IMR-90 (cell line): Measurements from ENCODE around the gene C16orf87. TPM values are rescaled to one million over a fixed set of nuclear protein-coding genes. Genes with fewer than 3 reads are reported as not detected.

ENCODE experiments used
- ATAC-seq: fragments of 200-7000 bp; cut with Tn5 transposase; 2 replicates; pipeline ENCODE4 v1.9.1; 2020; ENCODE audit warnings: low read depth, mild to moderate bottlenecking, moderate library complexity
- BruUV-seq: library from RNA; stranded (reverse); fragments of 400-500 nt; replicated peaks from 2 replicates; lab custom pipeline; 2021; lab: Mats Ljungman, UMichigan
- CTCF ChIA-PET: fragments of 300-600 bp; formaldehyde crosslinking; extraction: SDS; loops from one replicate; lab custom pipeline; 2021; ENCODE audit warnings: antibody characterized with exemption; lab: Yijun Ruan, JAX
- POLR2A ChIA-PET: fragments of 300-600 bp; sonication (Branson Sonifier 250); formaldehyde crosslinking; loops from one replicate; lab custom pipeline; 2022; ENCODE audit warnings: antibody characterized with exemption; ENCODE audit not compliant: unreplicated experiment; lab: Charles Lee
- DNase-seq: peaks from one replicate; pipeline ENCODE4 v3.0.0; 2013
- H2AFZ ChIP-seq: replicated peaks from 2 replicates; pipeline ENCODE3; 2013; ENCODE audit warnings: low read length, mild to moderate bottlenecking; ENCODE audit not compliant: poor library complexity
- H2AK5ac ChIP-seq: 2 replicates; pipeline ENCODE4 v1.6.1; 2013; ENCODE audit warnings: low read depth, low read length, inconsistent platforms
- H2AK9ac ChIP-seq: replicated peaks from 2 replicates; pipeline ENCODE3; 2013; ENCODE audit warnings: mild to moderate bottlenecking, low read depth, low read length, moderate library complexity; ENCODE audit not compliant: poor library complexity
- H2BK120ac ChIP-seq: 2 replicates; pipeline ENCODE4 v1.6.1; 2013; ENCODE audit warnings: low read depth, low read length, inconsistent platforms
- H2BK15ac ChIP-seq: 3 replicates; pipeline ENCODE4 v1.6.1; 2013; ENCODE audit warnings: low read depth, low read length, inconsistent platforms
- H2BK20ac ChIP-seq: 2 replicates; pipeline ENCODE4 v1.6.1; 2013; ENCODE audit warnings: low read depth, mild to moderate bottlenecking, inconsistent platforms, low read length, moderate library complexity
- H2BK5ac ChIP-seq: 2 replicates; pipeline ENCODE4 v1.6.1; 2013; ENCODE audit warnings: mild to moderate bottlenecking, low read depth, low read length, inconsistent platforms; ENCODE audit not compliant: poor library complexity, severe bottlenecking
- H3K14ac ChIP-seq: replicated peaks from 2 replicates; pipeline ENCODE4 v1.6.1; 2013; ENCODE audit warnings: low read depth, low read length, inconsistent platforms
- H3K18ac ChIP-seq: 2 replicates; pipeline ENCODE4 v1.6.1; 2013; ENCODE audit warnings: low read depth, low read length, control low read depth
- H3K23ac ChIP-seq: 2 replicates; pipeline ENCODE4 v1.6.1; 2013; ENCODE audit warnings: low read depth, low read length, inconsistent platforms
- H3K27ac ChIP-seq: 2 replicates; pipeline ENCODE4 v1.5.1; 2013; ENCODE audit warnings: mild to moderate bottlenecking, control low read depth, low read length; ENCODE audit not compliant: insufficient read depth
- H3K27me3 ChIP-seq: 2 replicates; pipeline ENCODE4 v1.6.1; 2013; ENCODE audit warnings: low read length; ENCODE audit not compliant: control insufficient read depth, insufficient read depth
- H3K36me3 ChIP-seq: 2 replicates; pipeline ENCODE4 v1.6.1; 2013; ENCODE audit warnings: low read length, mixed read lengths; ENCODE audit not compliant: control insufficient read depth, insufficient read depth
- H3K4ac ChIP-seq: 2 replicates; pipeline ENCODE4 v1.6.1; 2013; ENCODE audit warnings: low read depth, low read length, inconsistent platforms
- H3K4me1 ChIP-seq: 2 replicates; pipeline ENCODE4 v1.6.1; 2013; ENCODE audit warnings: low read length, mixed read lengths; ENCODE audit not compliant: control insufficient read depth, insufficient read depth
- H3K4me2 ChIP-seq: 2 replicates; pipeline ENCODE4 v1.6.1; 2013; ENCODE audit warnings: low read depth, mild to moderate bottlenecking, control low read depth, low read length, moderate library complexity
- H3K4me3 ChIP-seq: 2 replicates; pipeline ENCODE4 v1.5.1; 2013; ENCODE audit warnings: low read depth, mild to moderate bottlenecking, control low read depth, low read length, moderate library complexity; ENCODE audit not compliant: insufficient read depth
- H3K56ac ChIP-seq: 2 replicates; pipeline ENCODE4 v1.6.1; 2013; ENCODE audit warnings: low read length, inconsistent platforms; ENCODE audit not compliant: insufficient read depth; ENCODE audit errors: extremely low read depth
- H3K79me1 ChIP-seq, 2 experiments: 2 replicates each; pipeline ENCODE4 v1.6.1; 2013; ENCODE audit warnings: low read length in 2 of 2, inconsistent platforms in 1 of 2, low read depth in 1 of 2
- H3K9ac ChIP-seq: 2 replicates; pipeline ENCODE4 v1.6.1; 2013; ENCODE audit warnings: low read depth, low read length, control low read depth
- H3K9me1 ChIP-seq: 2 replicates; pipeline ENCODE4 v1.6.1; 2013; ENCODE audit warnings: low read length, inconsistent platforms; ENCODE audit not compliant: insufficient read depth
- H3K9me3 ChIP-seq: 2 replicates; pipeline ENCODE4 v1.6.1; 2013; ENCODE audit warnings: low read length; ENCODE audit not compliant: control insufficient read depth, insufficient read depth
- H4K20me1 ChIP-seq: 2 replicates; pipeline ENCODE4 v1.6.1; 2013; ENCODE audit warnings: low read length, inconsistent platforms; ENCODE audit not compliant: insufficient read depth
- H4K5ac ChIP-seq: 2 replicates; pipeline ENCODE4 v1.6.1; 2013; ENCODE audit warnings: mild to moderate bottlenecking, low read depth, low read length, control low read depth
- H4K8ac ChIP-seq, 2 experiments: 2 replicates each; pipeline ENCODE4 v1.6.1; 2013; ENCODE audit warnings: low read depth in 2 of 2, low read length in 2 of 2, control low read depth in 1 of 2, inconsistent platforms in 1 of 2
- H4K91ac ChIP-seq: 2 replicates; pipeline ENCODE4 v1.6.1; 2013; ENCODE audit warnings: low read depth, low read length, inconsistent platforms; ENCODE audit not compliant: insufficient read depth
- BHLHE40 ChIP-seq: fragments of 150-350 bp; IDR thresholded peaks from 2 replicates; pipeline ENCODE4 v1.6.1; 2016; ENCODE audit warnings: mild to moderate bottlenecking, low read depth, low read length
- CEBPB ChIP-seq: IDR thresholded peaks from 2 replicates; pipeline ENCODE4 v1.6.1; 2012; ENCODE audit warnings: low read depth, low read length, improper control_type of control experiment
- CHD1 ChIP-seq: IDR thresholded peaks from 2 replicates; pipeline ENCODE4 v1.6.1; 2012; ENCODE audit warnings: low read depth, low read length, improper control_type of control experiment
- CTCF ChIP-seq: conservative IDR thresholded peaks from 2 replicates; pipeline ENCODE4 v1.5.1; 2012; ENCODE audit warnings: mild to moderate bottlenecking, low read depth, low read length, improper control_type of control experiment
- FOS ChIP-seq: fragments of 150-350 bp; IDR thresholded peaks from 2 replicates; pipeline ENCODE4 v1.6.1; 2016; ENCODE audit warnings: low read depth, low read length
- MAFK ChIP-seq: IDR thresholded peaks from 2 replicates; pipeline ENCODE4 v1.6.1; 2012; ENCODE audit warnings: low read depth, low read length, improper control_type of control experiment
- MAZ ChIP-seq: IDR thresholded peaks from 2 replicates; pipeline ENCODE4 v1.6.1; 2012; ENCODE audit warnings: low read depth, mild to moderate bottlenecking, low read length, improper control_type of control experiment, moderate library complexity, borderline replicate concordance
- MXI1 ChIP-seq: IDR thresholded peaks from 2 replicates; pipeline ENCODE4 v1.6.1; 2012; ENCODE audit warnings: low read depth, mild to moderate bottlenecking, low read length, moderate library complexity, borderline replicate concordance
- NFE2L2 ChIP-seq: fragments of 150-350 bp; IDR thresholded peaks from 2 replicates; pipeline ENCODE4 v1.6.1; 2016; ENCODE audit warnings: low read depth, mild to moderate bottlenecking, low read length
- POLR2A ChIP-seq: IDR thresholded peaks from 2 replicates; pipeline ENCODE4 v1.6.1; 2012; ENCODE audit warnings: mild to moderate bottlenecking, low read depth, low read length
- RAD21 ChIP-seq: IDR thresholded peaks from 2 replicates; pipeline ENCODE4 v1.6.1; 2012; ENCODE audit warnings: low read length, improper control_type of control experiment
- RCOR1 ChIP-seq: IDR thresholded peaks from 2 replicates; pipeline ENCODE4 v1.6.1; 2012; ENCODE audit warnings: mild to moderate bottlenecking, low read length, improper control_type of control experiment; ENCODE audit not compliant: insufficient replicate concordance
- RFX5 ChIP-seq: IDR thresholded peaks from 2 replicates; pipeline ENCODE4 v1.8.0; 2012; ENCODE audit warnings: low read depth, mild to moderate bottlenecking, low read length, moderate library complexity
- SMC3 ChIP-seq: fragments of 150-350 bp; IDR thresholded peaks from 2 replicates; pipeline ENCODE4 v1.6.1; 2016; ENCODE audit warnings: low read depth, mild to moderate bottlenecking, antibody characterized with exemption, low read length, moderate library complexity
- USF2 ChIP-seq: fragments of 150-350 bp; IDR thresholded peaks from 2 replicates; pipeline ENCODE4 v1.6.1; 2017; ENCODE audit warnings: mild to moderate bottlenecking, antibody characterized with exemption, low read length, low read depth
- WGBS, 2 experiments: methylation state at CpG; one replicate each; pipeline versions ENCODE4 v1.1.5 to v1.1.7; 2013; ENCODE audit warnings: missing lambda C conversion rate in 2 of 2; ENCODE audit not compliant: insufficient read length in 1 of 2; ENCODE audit errors: extremely low coverage in 2 of 2; 5-methylcytosine and 5-hydroxymethylcytosine counted together
- dilution Hi-C: fragments of 300-500 bp; cut with HindIII; formaldehyde crosslinking; loops from one replicate; pipeline ENCODE4 v1.14.3; 2018; ENCODE audit warnings: low sequenced_read_pairs; ENCODE audit not compliant: unreplicated experiment
- in situ Hi-C: fragments of 300-500 bp; cut with MboI; formaldehyde crosslinking; loops from 3 replicates; pipeline ENCODE4 v1.14.3; 2019; ENCODE audit warnings: low sequenced_read_pairs, inconsistent platforms, mixed read lengths
- intact Hi-C: fragments of 100-400 bp; cut with micrococcal nuclease; formaldehyde crosslinking; loops from 2 replicates; pipeline ENCODE4 v1.10.0; 2022
- polyA plus RNA-seq, 3 experiments: library from polyadenylated mRNA; depleted of rRNA; stranded (reverse); fragments of >200 nt; gene quantifications; 2 replicates each; pipeline ENCODE4 v1.2.3, GENCODE V29; 2012; ENCODE audit warnings: low replicate concordance in 1 of 3
- total RNA-seq: library from RNA; depleted of rRNA; stranded (reverse); fragments of >200 nt; gene quantifications from 2 replicates; pipeline ENCODE4 v1.2.3, GENCODE V29; 2012
- TF ChIP-seq, protein P1 (sequence below): fragments of 150-350 bp; IDR thresholded peaks from 2 replicates; pipeline ENCODE4 v1.6.1; 2016; ENCODE audit warnings: low read depth, mild to moderate bottlenecking, low read length, moderate library complexity, borderline replicate concordance

C16orf87 gene
- total and polyA plus RNA-seq, 2 of the 4 experiments (the other 2 are of a cell fraction), result 6.3 to 8.1 TPM

DNA sequence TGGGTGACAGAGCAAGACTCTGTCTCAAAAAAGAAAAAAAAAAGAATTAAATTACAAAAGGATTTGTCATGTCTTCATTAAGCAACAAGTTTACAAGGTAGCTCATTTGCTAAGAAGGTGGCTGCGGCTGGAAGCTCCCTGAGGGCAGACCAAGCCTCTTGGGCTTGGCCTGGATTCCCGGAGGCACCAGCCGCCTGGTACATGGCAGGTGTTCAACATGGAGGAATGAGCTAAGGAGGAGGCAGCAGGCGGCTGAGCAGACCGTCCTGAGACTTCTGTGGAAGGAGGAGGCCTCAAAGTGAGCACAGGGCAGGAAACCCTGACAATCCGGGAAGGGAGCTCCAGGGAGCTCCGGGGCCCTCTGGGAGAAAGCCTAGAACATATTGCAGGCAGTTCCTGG is 79.6 kb downstream of the C16orf87 start:
- intact Hi-C loops (no loop called here), in situ Hi-C loops (no loop called here), dilution Hi-C loops (no loop called here)
- Histone ChIP-seq H2BK120ac (no peak overlapping the region), H3K18ac (no peak overlapping the region), H3K9me1 (peaks cover 2% of the 10 kb centered on the region; the same call in 1 of the 2 replicates), H4K5ac (no peak overlapping the region), H4K91ac (no peak overlapping the region), H3K9ac (no peak overlapping the region), H2AFZ (no peak overlapping the region), H3K79me1 (no peaks in the 10 kb centered on the region), H3K4me1 (peaks cover 16% of the 10 kb centered on the region), H2AK5ac (no peak overlapping the region), H2BK5ac (no peak overlapping the region), H3K27ac (no peak overlapping the region), H3K9me3 (no peaks in the 10 kb centered on the region), H4K20me1 (no peaks in the 10 kb centered on the region), H2BK15ac (no peak overlapping the region), H3K4ac (no peak overlapping the region), H3K36me3 (no peaks in the 10 kb centered on the region), H3K27me3 (no peaks in the 10 kb centered on the region), H3K23ac (no peak overlapping the region), H2BK20ac (no peak overlapping the region), H3K4me3 (no peak overlapping the region), H3K14ac (no peak overlapping the region), H4K8ac (no peak overlapping the region), H2AK9ac (no peak overlapping the region), H3K4me2 (no peak overlapping the region), H3K56ac (no peak overlapping the region)
- CTCF ChIA-PET, result interaction anchor here (0.5 kb wide), 1 partner anchor 22 kb away, joined by 4 read pairs; no protein-coding TSS in a partner anchor
- POLR2A ChIA-PET, result no interaction called here
- ATAC-seq (no peak), DNase-seq (no peak)
- BruUV-seq, result no TSS peak
- no CpG with 5 or more reads among the region's 7 CpGs for WGBS, 2 experiments
- TF ChIP-seq RAD21, result no peak
- TF ChIP-seq RCOR1, result no peak
- TF ChIP-seq CHD1, result no peak
- TF ChIP-seq MAFK, result no peak
- no peak for TF ChIP-seq POLR2A
- no peak for TF ChIP-seq MAZ
- TF ChIP-seq, protein P1, sequence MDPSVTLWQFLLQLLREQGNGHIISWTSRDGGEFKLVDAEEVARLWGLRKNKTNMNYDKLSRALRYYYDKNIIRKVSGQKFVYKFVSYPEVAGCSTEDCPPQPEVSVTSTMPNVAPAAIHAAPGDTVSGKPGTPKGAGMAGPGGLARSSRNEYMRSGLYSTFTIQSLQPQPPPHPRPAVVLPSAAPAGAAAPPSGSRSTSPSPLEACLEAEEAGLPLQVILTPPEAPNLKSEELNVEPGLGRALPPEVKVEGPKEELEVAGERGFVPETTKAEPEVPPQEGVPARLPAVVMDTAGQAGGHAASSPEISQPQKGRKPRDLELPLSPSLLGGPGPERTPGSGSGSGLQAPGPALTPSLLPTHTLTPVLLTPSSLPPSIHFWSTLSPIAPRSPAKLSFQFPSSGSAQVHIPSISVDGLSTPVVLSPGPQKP, result no peak
- no peak for TF ChIP-seq CEBPB
- TF ChIP-seq USF2, result no peak
- no peak for TF ChIP-seq BHLHE40
- TF ChIP-seq CTCF, result no peak
- no peak for TF ChIP-seq FOS
- no peak for TF ChIP-seq MXI1
- TF ChIP-seq SMC3, result no peak
- TF ChIP-seq NFE2L2, result no peak
- TF ChIP-seq RFX5, result no peak
